Subcutaneous adipose tissue (tissue), 4 donors: ENCODE results near the gene DOHH. TPM values are rescaled to one million over a fixed set of nuclear protein-coding genes. Genes with fewer than 3 reads are reported as not detected.

ENCODE experiments used
- CTCF ChIP-seq: fragments of 450-650 bp; IDR thresholded peaks from one replicate; pipeline ENCODE4 v1.5.1; 2016; ENCODE audit warnings: low read depth, mild to moderate bottlenecking, control low read depth, antibody characterized with exemption, moderate library complexity
- total RNA-seq, 4 donors: library from RNA; depleted of rRNA; stranded (reverse); fragments of >200 nt; gene quantifications; one replicate each; pipeline ENCODE4 v1.1.0, GENCODE V29; 2016

Gene DOHH
- total RNA-seq, 4 donors from 2014 or later: 4.9 to 11.9 (median 8.9) TPM

- no peak for TF ChIP-seq CTCF
Observed at GRCh38 chr19:3503036-3503572, 2.6 kb upstream of the DOHH start.

- no peak for TF ChIP-seq CTCF
Observed at GRCh38 chr19:3501780-3502179, 1.3 kb upstream of the DOHH start.

- TF ChIP-seq CTCF: no peak
Observed at GRCh38 chr19:3499738-3500428, 591 bp downstream of the DOHH start.

GRCh38 chr19:3497757-3498520, 2.5 kb downstream of the DOHH start:
- no peak for TF ChIP-seq CTCF

GRCh38 chr19:3496392-3497273, 3.8 kb downstream of the DOHH start:
- no peak for TF ChIP-seq CTCF

GRCh38 chr19:3494559-3494958, 5.9 kb downstream of the DOHH start:
- no peak for TF ChIP-seq CTCF
